UCSD-AML1 (cell line): Measurements from ENCODE around the gene PKD1L1.

Experiments
- DNase-seq: peaks from one replicate; lab custom pipeline; 2025; ENCODE audit not compliant: unreplicated experiment; lab: John Stamatoyannopoulos, UW

The PKD1L1 gene

DNA sequence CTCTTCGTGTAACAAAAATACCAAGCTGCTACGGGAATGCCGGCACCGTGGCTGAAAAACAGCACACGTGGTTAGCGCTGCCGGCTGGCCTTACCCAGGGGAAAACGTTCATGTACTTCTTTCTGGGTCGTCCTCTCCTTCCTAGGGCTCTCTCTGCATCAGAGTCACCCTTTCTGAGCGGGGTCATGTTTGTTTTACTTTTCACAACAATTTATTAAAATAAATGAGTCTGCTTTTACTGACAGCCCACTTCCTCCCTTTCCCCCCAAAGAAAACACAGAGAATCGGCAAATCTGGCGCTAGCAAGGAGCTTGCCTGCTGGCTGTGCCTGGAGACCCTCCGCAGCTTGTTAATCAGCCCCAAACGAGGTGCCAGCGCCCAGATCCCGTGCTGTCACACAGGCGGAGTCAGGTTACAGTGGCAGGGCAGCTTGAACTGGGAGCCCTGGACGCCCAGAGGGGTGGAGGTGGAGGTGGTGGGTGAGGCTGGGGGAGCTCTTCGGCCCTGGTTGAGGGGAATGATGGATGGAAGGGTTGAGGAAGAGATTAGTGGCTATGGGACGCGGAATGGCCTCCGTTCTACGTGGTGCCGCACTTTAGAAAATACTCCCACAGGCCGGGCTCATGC is 204.2 kb downstream of the PKD1L1 start:
- DNase-seq: no peak

DNA sequence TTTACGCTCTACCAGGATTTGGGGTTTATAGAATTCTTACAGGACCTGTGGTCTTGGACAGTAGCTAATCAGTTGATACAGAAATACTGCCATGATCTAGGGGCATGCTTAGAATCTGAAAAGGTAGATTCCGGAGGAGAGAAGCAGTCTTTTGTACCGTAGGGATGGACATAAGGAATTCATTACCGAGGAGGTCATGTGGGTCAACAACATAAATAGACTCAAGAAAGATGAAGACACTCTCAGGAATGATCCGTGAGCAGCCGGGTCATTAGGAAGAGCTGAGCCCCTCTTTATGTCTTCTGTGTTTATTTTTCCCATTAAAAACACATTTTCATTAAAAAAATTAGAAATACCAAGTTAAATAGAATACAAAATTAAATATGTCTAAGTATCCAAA is 206.3 kb downstream of the PKD1L1 start:
- DNase-seq: no peak

DNA sequence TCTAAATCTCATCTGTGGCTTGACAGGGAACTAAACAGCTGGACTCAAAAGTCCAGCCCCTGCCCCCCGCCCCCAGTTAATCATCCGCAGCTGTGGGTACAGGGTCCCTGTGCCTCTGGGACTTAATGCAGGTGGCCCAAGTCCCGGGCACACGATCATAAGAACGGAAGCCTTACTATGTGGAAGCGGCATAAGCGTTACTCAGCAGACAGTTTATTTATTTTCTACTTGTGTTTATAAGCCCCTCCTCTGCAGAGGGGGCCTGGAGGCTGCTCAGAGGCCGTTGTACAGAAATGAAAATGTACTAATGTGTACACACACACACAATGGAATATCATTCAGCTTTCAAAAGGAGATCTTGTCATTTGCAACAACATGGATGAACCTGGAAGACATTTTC is 208.4 kb downstream of the PKD1L1 start:
- no peak for DNase-seq

DNA sequence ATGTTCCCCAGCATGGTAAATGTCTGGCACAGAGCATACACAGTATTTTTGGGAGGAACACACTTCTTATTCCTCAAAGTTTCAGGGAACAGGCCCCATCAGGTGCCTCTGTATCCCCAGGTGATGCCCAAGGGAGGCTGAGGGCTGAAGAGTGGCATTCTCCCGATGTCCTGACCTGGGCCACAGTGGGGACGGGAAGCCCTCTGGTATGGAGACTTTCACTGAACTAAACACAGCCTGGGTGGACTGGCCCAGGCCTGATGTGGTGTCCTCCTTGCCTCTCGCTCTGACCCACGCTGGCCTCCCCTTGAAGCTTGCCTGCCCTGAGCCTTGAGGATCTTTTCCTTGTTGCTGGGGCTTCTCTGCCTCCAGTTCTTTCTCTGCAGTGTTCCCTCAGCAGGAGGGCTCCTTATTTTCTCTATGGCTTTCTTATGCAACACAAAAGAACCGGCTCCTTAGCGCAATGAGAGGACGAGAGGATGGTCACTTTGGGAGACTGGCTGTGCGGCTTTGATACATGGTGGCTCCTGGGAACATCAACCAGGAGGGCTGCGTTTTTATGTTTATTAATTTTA is 208.9 kb downstream of the PKD1L1 start:
- DNase-seq: no peak

DNA sequence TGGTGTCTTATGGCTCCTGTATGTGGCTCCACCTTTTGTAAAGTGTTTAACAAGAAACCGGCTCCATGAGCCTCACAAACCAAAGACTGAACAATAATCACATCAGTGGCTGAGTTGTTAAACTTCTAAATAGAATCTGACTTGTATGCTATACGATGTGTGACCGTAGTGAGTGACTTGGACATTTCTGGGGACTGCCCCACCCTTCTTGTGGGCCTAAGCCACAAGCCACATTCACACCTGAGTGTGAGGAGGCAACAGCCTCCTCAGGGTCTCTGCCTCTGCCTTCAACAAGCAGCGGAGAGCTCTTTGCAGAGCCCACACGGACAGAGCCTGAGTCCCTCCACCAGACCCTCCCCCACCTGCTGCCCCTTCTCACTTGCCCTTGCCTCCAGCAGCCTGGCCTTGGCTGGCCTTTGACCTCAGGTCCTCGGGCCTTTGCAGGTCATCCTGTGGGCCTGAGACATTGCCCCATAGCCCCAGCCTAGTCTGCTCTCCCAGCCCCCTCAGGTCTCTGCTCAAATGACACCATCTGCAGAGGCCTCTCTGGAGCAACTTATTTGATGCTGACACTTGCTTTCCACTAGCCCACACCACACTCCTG is 209.6 kb downstream of the PKD1L1 start:
- DNase-seq: no peak

DNA sequence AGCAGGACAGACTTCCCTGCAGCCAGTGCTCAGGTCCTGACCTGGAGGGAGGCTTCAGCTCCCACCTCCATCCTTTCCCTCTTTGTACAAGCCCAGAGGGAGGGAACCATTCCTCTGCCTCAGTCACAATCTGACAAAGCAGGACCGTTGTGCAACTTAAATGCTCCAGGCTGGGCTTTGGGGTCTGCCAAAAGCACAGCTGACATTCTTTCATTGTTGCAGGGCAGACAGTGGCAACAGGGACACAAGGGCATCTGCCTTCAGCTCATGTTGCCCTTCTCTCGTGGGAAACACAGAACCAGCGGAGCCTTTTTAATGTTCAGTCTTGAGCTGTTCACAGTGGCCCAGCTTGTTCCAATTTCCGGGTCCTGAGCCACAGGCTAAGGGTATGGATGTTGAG is 210.7 kb downstream of the PKD1L1 start:
- DNase-seq: no peak

DNA sequence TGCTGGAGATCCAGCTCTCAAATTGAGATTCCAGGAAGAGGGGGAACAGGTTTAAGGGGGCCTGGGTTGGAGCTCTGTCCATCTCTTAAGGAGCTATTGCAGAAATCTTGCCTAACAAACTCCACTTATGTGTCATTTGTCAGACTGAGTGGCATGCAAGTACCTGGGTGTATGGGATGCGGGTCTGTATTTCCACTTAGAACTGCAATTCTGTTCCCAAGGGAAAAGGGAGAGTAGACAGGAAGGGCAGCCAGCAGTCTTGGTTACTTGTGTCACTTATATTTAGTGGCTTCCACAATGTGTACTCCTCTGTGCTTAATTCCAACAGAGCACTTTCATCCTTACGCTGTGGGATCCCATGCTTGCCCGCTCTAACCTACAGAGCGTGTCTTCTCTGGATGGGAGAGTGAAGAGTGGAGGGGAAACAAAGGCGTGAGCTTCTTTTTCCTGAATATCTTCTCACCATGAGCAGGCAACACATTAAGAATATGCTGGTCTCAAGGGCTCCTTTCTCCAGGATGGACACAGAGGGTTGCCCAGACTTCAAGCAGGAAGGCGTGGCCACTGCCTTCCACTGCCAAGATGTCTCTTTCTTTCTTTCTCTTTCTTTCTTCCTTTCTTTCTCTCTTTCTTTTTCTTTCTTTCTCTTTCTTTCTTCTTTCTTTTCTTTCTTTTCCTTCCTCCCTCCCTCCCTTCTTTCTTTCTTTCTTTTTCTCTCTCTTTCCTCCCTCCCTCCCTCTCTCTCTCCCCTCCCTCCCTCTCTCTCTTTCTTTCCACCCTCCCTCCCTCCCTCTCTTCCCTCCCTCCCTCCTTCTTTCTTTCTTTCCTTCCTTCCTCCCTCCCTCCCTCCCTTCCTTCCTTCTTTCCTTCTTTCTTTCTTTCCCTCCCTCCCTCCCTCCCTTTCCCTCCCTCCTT is 212.6 kb downstream of the PKD1L1 start:
- DNase-seq: no peak

DNA sequence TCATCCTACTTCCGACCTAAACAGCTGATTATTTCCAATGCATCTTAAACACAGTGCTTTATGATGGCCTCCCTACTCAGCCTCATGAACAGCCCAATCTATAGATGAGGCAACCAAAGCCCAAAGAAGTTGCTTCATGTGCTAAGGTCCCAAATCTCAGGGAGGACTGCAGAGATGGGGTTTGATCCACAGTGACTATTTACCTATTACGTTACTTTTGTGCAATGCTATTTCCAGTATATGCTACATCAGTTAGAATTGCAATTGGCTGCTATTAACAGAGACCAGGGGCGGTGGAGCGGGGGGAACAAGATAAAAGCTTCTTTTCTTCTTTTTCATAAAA is 213.3 kb downstream of the PKD1L1 start:
- no peak for DNase-seq

DNA sequence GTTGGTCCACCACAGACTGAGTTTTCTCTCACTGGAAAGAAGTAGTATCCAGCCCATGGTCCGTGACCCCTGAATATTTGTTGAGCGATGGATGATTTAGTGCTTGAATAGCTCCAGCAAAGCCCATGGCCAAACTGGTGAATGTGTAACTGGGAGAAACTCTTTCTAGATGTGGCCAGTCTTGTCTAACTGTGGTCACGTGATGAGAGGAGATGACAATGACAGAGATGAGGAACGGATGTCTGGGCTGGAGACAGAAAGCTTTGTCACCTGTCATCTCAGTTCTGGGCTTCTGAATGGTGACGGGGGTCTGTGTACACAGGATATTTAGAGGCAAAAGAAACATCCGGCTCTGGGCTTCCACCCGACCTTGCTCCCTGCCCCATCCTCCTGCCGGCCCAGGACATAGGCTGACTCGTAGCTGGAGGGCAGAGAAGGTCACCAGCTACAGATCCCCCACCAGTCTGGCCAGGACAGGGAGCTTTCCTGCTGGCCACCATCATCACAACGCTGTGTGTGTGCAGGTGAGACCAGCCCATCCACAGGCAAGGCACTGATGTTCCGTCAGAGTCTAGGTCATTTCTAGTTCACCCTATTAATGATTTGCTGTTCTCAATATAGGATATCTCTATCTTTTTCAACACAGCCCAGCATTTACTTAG is 213.8 kb downstream of the PKD1L1 start:
- DNase-seq: no peak

DNA sequence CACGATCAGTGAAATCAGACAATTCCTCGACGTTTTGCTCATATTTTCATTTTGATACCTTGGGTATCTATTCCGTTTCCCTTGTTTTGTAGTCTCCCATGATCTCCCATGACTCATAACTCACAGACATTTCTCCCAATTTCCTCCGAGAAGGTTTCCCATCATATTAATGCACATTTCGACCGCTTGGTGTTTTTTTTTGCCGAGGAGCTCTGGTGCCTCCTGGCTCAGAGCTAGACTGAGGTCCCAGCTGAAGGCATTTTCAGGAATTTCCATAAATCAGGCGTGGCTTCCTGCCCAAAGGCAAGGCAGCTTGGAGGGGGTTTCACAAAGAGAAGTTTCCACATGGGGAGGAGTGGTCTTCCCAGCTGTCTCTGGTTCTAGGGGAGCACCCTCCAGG is 218.1 kb downstream of the PKD1L1 start:
- no peak for DNase-seq

DNA sequence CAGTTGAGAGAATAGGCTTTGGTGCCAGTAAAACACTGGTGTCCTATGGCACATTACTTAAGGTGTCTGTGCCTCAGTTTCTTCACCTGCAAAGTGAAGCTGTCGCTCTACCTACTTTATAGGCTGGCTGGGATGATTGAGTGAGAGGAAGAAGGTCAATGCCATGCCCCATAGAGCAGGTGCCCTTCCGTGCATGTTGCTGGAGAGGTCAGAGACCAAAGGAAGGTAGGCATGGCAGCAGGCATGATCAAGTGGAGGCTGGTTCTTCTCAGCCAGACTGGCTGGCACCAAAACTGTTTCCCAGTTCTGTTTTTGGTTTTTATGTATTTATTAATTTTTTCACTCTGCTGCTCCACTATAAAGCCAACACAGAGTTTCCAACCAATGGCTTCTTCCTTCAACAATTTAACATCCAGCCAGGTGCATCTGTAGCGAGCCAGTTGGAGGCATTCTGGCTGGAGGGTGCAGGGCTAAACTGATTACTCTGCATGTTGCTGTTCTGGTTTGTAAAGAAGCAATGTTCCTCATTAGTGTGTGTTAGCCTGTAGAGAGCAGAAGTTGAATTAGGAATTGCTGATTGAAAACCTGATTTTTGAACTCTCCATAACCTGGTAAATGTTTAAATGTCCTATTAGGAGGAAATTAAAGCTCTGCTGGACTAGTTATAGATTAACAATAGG is 222.1 kb downstream of the PKD1L1 start:
- DNase-seq: no peak

DNA sequence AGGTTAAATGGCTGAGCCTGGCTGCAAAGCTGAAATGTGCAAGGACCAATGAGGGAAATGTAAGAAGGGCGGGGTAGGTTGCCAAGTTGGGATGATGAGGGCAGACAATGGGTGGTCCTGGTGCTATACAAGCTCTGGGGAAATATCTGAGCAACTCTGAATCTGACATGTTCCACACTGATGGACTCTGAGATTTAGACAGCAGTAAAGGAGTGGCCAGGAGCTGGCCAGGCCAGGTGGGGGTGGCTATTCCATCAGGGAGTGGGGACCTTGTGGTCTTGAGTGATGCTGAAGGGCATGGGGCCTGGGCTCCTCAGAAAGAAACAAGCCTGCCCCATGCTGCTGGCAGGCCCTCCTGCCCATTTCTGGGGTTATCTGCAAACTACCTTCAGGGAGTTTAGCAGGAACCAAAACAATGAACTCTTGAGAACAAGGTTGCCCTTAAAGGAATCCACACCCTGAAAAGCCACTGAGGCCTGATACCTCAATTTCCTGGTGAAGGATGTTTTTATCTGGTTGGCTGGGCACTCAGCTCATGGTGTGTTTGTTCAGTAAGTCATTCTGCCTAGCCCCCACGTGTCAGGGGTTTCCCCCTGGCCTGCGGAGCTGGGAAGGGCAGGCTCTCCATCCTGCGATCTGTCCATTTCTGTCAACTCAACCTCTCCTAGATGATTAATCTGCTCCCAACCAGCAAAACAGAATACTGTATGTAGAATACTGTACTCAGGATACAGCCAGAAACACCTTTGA is 223.1 kb downstream of the PKD1L1 start:
- DNase-seq: no peak
